Tibial nerve (tissue), 4 donors: ENCODE measurements around the gene TEX19. TPM values are rescaled to one million over a fixed set of nuclear protein-coding genes. Genes with fewer than 3 reads are reported as not detected.

Experiments
- DNase-seq, 2 donors: peaks; one replicate each; pipeline ENCODE4 v3.0.0-alpha.2; 2019; ENCODE audit warnings: low spot score in 2 of 2
- H3K27ac ChIP-seq, 4 donors: fragments of 200-600 bp; sonication (generic) in 3 of 4; one replicate each; pipeline ENCODE4 v1.5.1; 2017 to 2019; ENCODE audit warnings: mild to moderate bottlenecking in 1 of 4
- H3K27me3 ChIP-seq, 2 donors: fragments of 200-600 bp; sonication (generic) in 1 of 2; one replicate each; pipeline versions ENCODE4 v1.5.1 to v1.6.0; 2017 to 2019
- H3K36me3 ChIP-seq, 3 donors: fragments of 200-600 bp; sonication (generic); one replicate each; pipeline ENCODE4 v1.5.1; 2018 to 2019
- H3K4me1 ChIP-seq, 4 donors: fragments of 200-600 bp; sonication (generic) in 3 of 4; one replicate each; pipeline ENCODE4 v1.5.1; 2017 to 2019
- H3K4me3 ChIP-seq, 4 donors: fragments of 200-600 bp; sonication (generic) in 3 of 4; one replicate each; pipeline ENCODE4 v1.5.1; 2017 to 2019; ENCODE audit warnings: mild to moderate bottlenecking in 1 of 4, moderate library complexity in 1 of 4
- H3K9me3 ChIP-seq, 4 donors: fragments of 200-600 bp; sonication (generic) in 3 of 4; one replicate each; pipeline ENCODE4 v1.5.1; 2017 to 2019
- CTCF ChIP-seq, 5 experiments: fragments of 200-600 bp in 3 of 5; fragments of 450-650 bp in 2 of 5; sonication (generic) in 3 of 5; IDR thresholded peaks; one replicate each; pipeline ENCODE4 v1.5.1; 2016 to 2019; ENCODE audit warnings: antibody characterized with exemption in 5 of 5, mild to moderate bottlenecking in 3 of 5, moderate library complexity in 2 of 5
- EP300 ChIP-seq, 2 donors: sonication (generic); formaldehyde crosslinking; IDR thresholded peaks; one replicate each; pipeline ENCODE4 v1.6.1; 2017; ENCODE audit warnings: antibody characterized with exemption in 2 of 2, mild to moderate bottlenecking in 1 of 2
- POLR2A ChIP-seq, 2 donors: fragments of 450-650 bp; IDR thresholded peaks; one replicate each; pipeline ENCODE4 v1.6.1; 2017; ENCODE audit warnings: antibody characterized with exemption in 2 of 2, mild to moderate bottlenecking in 2 of 2, moderate library complexity in 2 of 2
- WGBS, 2 donors: methylation state at CpG; one replicate each; pipeline ENCODE4 v1.1.5; 2018; 5-methylcytosine and 5-hydroxymethylcytosine counted together
- total RNA-seq, 4 donors: library from RNA; depleted of rRNA; stranded (reverse); fragments of >200 nt; gene quantifications; one replicate each; pipeline ENCODE4 v1.1.0, GENCODE V29; 2016

The TEX19 gene
- total RNA-seq, 4 donors from 2014 or later = not detected

- H3K27me3 ChIP-seq = peaks cover 0 to 56% of the 10 kb centered on the region in 2 donors
- DNase-seq = no peak
- H3K4me1 ChIP-seq = peaks cover 0 to 24% (median 12%) of the 10 kb centered on the region in 4 donors
- H3K4me3 ChIP-seq = no peak overlapping the region
- no peaks in the 10 kb centered on the region for H3K36me3 ChIP-seq
- no peaks in the 10 kb centered on the region for H3K9me3 ChIP-seq
- no peak overlapping the region for H3K27ac ChIP-seq
- WGBS, 2 donors = 65 to 76% methylated on average over 13 to 16 of the region's 16 CpGs
- TF ChIP-seq CTCF (IDR thresholded peaks at IDR 0.05) (no peak), POLR2A (IDR thresholded peaks at IDR 0.05) (no peak), EP300 (IDR thresholded peaks at IDR 0.05) (no peak)
These were observed 31.3 kb upstream of the TEX19 start for GRCh38 chr17:82327757-82328140.

GRCh38 chr17:82328141-82328993 is 30.7 kb upstream of the TEX19 start:
- Histone ChIP-seq H3K27ac (no peak overlapping the region), H3K4me3 (no peak overlapping the region), H3K27me3 (peaks cover 0 to 56% of the 10 kb centered on the region in 2 donors), H3K4me1 (peaks cover 0 to 30% (median 18%) of the 10 kb centered on the region in 4 donors), H3K9me3 (no peaks in the 10 kb centered on the region), H3K36me3 (no peaks in the 10 kb centered on the region)
- WGBS, 2 donors = 64 to 73% methylated on average over 19 to 27 of the region's 28 CpGs
- TF ChIP-seq CTCF (IDR thresholded peaks at IDR 0.05) (no peak), POLR2A (IDR thresholded peaks at IDR 0.05) (no peak), EP300 (IDR thresholded peaks at IDR 0.05) (no peak)
- no peak for DNase-seq

- DNase-seq = no peak
- Histone ChIP-seq H3K36me3 (no peaks in the 10 kb centered on the region), H3K27me3 (peaks cover 0 to 63% of the 10 kb centered on the region in 2 donors), H3K4me1 (peaks cover 0 to 37% (median 24%) of the 10 kb centered on the region in 4 donors), H3K27ac (peak overlapping the region in 1 of 4 donors; percentile 12), H3K4me3 (no peak overlapping the region), H3K9me3 (no peaks in the 10 kb centered on the region)
- 89 to 92% methylated on average over 11 to 15 of the region's 15 CpGs for WGBS, 2 donors
- TF ChIP-seq CTCF (IDR thresholded peaks at IDR 0.05) (no peak), POLR2A (IDR thresholded peaks at IDR 0.05) (no peak), EP300 (IDR thresholded peaks at IDR 0.05) (no peak)
These were observed 30.0 kb upstream of the TEX19 start for GRCh38 chr17:82328994-82329507.

GRCh38 chr17:82329683-82330321 is 29.2 kb upstream of the TEX19 start:
- TF ChIP-seq CTCF (IDR thresholded peaks at IDR 0.05) (no peak), POLR2A (IDR thresholded peaks at IDR 0.05) (no peak), EP300 (IDR thresholded peaks at IDR 0.05) (no peak)
- 62 to 76% methylated on average over 13 to 19 of the region's 19 CpGs for WGBS, 2 donors
- Histone ChIP-seq H3K9me3 (no peaks in the 10 kb centered on the region), H3K4me3 (no peak overlapping the region), H3K4me1 (peaks cover 0 to 45% (median 32%) of the 10 kb centered on the region in 4 donors), H3K36me3 (no peaks in the 10 kb centered on the region), H3K27me3 (peaks cover 0 to 66% of the 10 kb centered on the region in 2 donors), H3K27ac (no peak overlapping the region)
- no peak for DNase-seq
